CD4-positive, CD25-positive, alpha-beta regulatory T cell (primary cell): ENCODE data around the gene MYDGF. TPM values are rescaled to one million over a fixed set of nuclear protein-coding genes. Genes with fewer than 3 reads are reported as not detected.

Experiments used
- ATAC-seq, 2 donors: fragments of 150-1000 bp; cut with Tn5 transposase; one replicate each; pipeline ENCODE4 v1.10.0; 2021; ENCODE audit warnings: low read depth in 2 of 2, moderate number of reproducible peaks in 2 of 2, moderate library complexity in 1 of 2
- DNase-seq, 3 donors: peaks; one replicate each; pipeline versions ENCODE4 v3.0.0 to v3.0.0-alpha.2; 2012 to 2022; ENCODE audit warnings: mixed read lengths in 1 of 3
- H3K27ac ChIP-seq: one replicate; pipeline ENCODE4 v1.7.0; 2013; ENCODE audit warnings: mild to moderate bottlenecking, low read length; ENCODE audit not compliant: insufficient read depth, poor library complexity, severe bottlenecking
- H3K27me3 ChIP-seq: one replicate; pipeline ENCODE4 v1.7.0; 2013; ENCODE audit warnings: low read length; ENCODE audit not compliant: control insufficient read depth, insufficient read depth
- H3K36me3 ChIP-seq: one replicate; pipeline ENCODE4 v1.7.0; 2013; ENCODE audit warnings: mild to moderate bottlenecking, low read length, moderate library complexity; ENCODE audit not compliant: control insufficient read depth, insufficient read depth
- H3K4me1 ChIP-seq: 2 replicates; pipeline ENCODE4 v1.7.0; 2013; ENCODE audit warnings: mild to moderate bottlenecking, low read length; ENCODE audit not compliant: insufficient read depth, control insufficient read depth, poor library complexity, severe bottlenecking
- H3K4me3 ChIP-seq: one replicate; pipeline ENCODE4 v1.7.0; 2013; ENCODE audit warnings: low read depth, mild to moderate bottlenecking, low read length, moderate library complexity
- H3K9me3 ChIP-seq, 2 experiments: 1 replicate in 1 of 2; 2 replicates in 1 of 2; pipeline ENCODE4 v1.7.0; 2013; ENCODE audit warnings: low read length in 2 of 2, mild to moderate bottlenecking in 1 of 2, moderate library complexity in 1 of 2; ENCODE audit not compliant: control insufficient read depth in 2 of 2
- H3K27ac Mint-ChIP-seq, 3 donors: one replicate each; pipeline ENCODE4 v1.8.0; 2020 to 2022; ENCODE audit warnings: mild to moderate bottlenecking in 3 of 3, mixed read lengths in 3 of 3, moderate library complexity in 2 of 3
- H3K27me3 Mint-ChIP-seq: one replicate; pipeline ENCODE4 v1.8.0; 2022; ENCODE audit warnings: mild to moderate bottlenecking, mixed read lengths
- H3K36me3 Mint-ChIP-seq: one replicate; pipeline ENCODE4 v1.8.0; 2020; ENCODE audit warnings: mixed read lengths
- H3K4me1 Mint-ChIP-seq, 4 donors: one replicate each; pipeline ENCODE4 v1.8.0; 2020 to 2022; ENCODE audit warnings: mixed read lengths in 4 of 4, mild to moderate bottlenecking in 1 of 4
- H3K4me3 Mint-ChIP-seq, 4 donors: one replicate each; pipeline ENCODE4 v1.8.0; 2020 to 2022; ENCODE audit warnings: mild to moderate bottlenecking in 4 of 4, mixed read lengths in 4 of 4, moderate library complexity in 3 of 4
- H3K9me3 Mint-ChIP-seq, 7 donors: one replicate each; pipeline ENCODE4 v1.8.0; 2020 to 2022; ENCODE audit warnings: mixed read lengths in 7 of 7, mild to moderate bottlenecking in 3 of 7, moderate library complexity in 2 of 7
- polyA plus RNA-seq, 4 donors: library from polyadenylated mRNA; unstranded; fragments of 300-500 nt; fragmentation: Illumina TruSeq; gene quantifications; one replicate each; pipeline ENCODE4 v1.2.3, GENCODE V29; 2021
- total RNA-seq: library from RNA; stranded (reverse); gene quantifications from one replicate; pipeline ENCODE4 v1.2.3, GENCODE V29; 2022

Gene MYDGF
- total and polyA plus RNA-seq, 5 donors from 2014 or later: 25.7 to 106 (median 97.8) TPM

- Mint-ChIP-seq H3K36me3 (no peaks in the 10 kb centered on the region), H3K9me3 (peaks cover 0 to 2% (median 0%) of the 10 kb centered on the region in 7 donors), H3K4me1 (peaks cover 3 to 37% (median 19%) of the 10 kb centered on the region in 4 donors), H3K4me3 (peak overlapping the region in 1 of 4 donors; percentile 51), H3K27me3 (no peaks in the 10 kb centered on the region), H3K27ac (peak overlapping the region in 2 of 3 donors; percentile 42 to 89)
- no peaks in the 10 kb centered on the region for H3K36me3 ChIP-seq
- H3K4me3 ChIP-seq: no peak overlapping the region
- no peaks in the 10 kb centered on the region for H3K9me3 ChIP-seq
- no peaks in the 10 kb centered on the region for H3K27me3 ChIP-seq
- peaks cover 31% of the 10 kb centered on the region for H3K4me1 ChIP-seq
- ATAC-seq (no peak), DNase-seq (no peak)
- H3K27ac ChIP-seq: no peak overlapping the region
These were observed 27.5 kb downstream of the MYDGF start for GRCh38 chr19:4642625-4643024.

DNA sequence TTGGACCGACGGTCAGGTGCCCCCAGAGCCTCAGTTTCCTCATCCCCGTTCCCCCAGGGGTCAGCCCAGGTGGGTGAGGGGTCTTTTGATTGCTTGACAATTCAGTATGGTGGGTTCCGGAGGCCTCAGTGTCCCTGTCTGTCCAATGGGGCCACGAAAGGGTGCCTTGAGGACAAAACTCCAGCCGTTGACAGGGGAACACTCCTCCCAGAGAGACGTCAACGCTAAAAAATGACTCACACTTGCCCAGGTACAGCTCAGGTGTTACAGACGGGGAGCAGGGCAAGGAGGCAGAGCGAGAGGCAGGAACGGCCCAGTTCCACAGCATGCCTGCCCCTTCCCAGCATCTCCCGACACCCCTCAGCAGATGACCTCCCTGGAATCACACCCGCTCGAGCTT, 29.0 kb downstream of the MYDGF start:
- Mint-ChIP-seq H3K36me3 (no peaks in the 10 kb centered on the region), H3K4me1 (peaks cover 3 to 47% (median 18%) of the 10 kb centered on the region in 4 donors), H3K4me3 (peak overlapping the region in 3 of 4 donors; percentile 34 to 74 (median 54)), H3K9me3 (peaks cover 0 to 2% (median 0%) of the 10 kb centered on the region in 7 donors), H3K27ac (peak overlapping the region in 1 of 3 donors; percentile 41), H3K27me3 (no peaks in the 10 kb centered on the region)
- no peaks in the 10 kb centered on the region for H3K9me3 ChIP-seq
- no peaks in the 10 kb centered on the region for H3K27me3 ChIP-seq
- H3K4me3 ChIP-seq: no peak overlapping the region
- DNase-seq: no peak
- no peak overlapping the region for H3K27ac ChIP-seq
- peaks cover 43% of the 10 kb centered on the region for H3K4me1 ChIP-seq
- H3K36me3 ChIP-seq: no peaks in the 10 kb centered on the region
- ATAC-seq: no peak

GRCh38 chr19:4640247-4641000, 29.7 kb downstream of the MYDGF start:
- H3K4me1 Mint-ChIP-seq: peaks cover 3 to 47% (median 15%) of the 10 kb centered on the region in 4 donors
- peaks cover 0 to 2% (median 0%) of the 10 kb centered on the region in 7 donors for H3K9me3 Mint-ChIP-seq
- peak overlapping the region; percentile 73 to 87 (median 86) for H3K27ac Mint-ChIP-seq
- H3K4me3 ChIP-seq: peak overlapping the region; percentile 80
- peak overlapping the region; percentile 74 for H3K27ac ChIP-seq
- no peak for ATAC-seq
- peak overlapping the region; percentile 93 to 98 (median 97) for H3K4me3 Mint-ChIP-seq
- no peaks in the 10 kb centered on the region for H3K27me3 Mint-ChIP-seq
- peak in 2 of 3 donors; percentile 7 to 39 for DNase-seq
- no peaks in the 10 kb centered on the region for H3K9me3 ChIP-seq
- peaks cover 48% of the 10 kb centered on the region for H3K4me1 ChIP-seq
- no peaks in the 10 kb centered on the region for H3K36me3 Mint-ChIP-seq
- H3K27me3 ChIP-seq: no peaks in the 10 kb centered on the region
- H3K36me3 ChIP-seq: no peaks in the 10 kb centered on the region

- Mint-ChIP-seq H3K9me3 (peaks cover 0 to 2% (median 0%) of the 10 kb centered on the region in 7 donors), H3K4me1 (peaks cover 3 to 47% (median 15%) of the 10 kb centered on the region in 4 donors), H3K27ac (peak overlapping the region; percentile 73 to 87 (median 86)), H3K4me3 (peak overlapping the region; percentile 93 to 98 (median 97)), H3K27me3 (no peaks in the 10 kb centered on the region), H3K36me3 (no peaks in the 10 kb centered on the region)
- Histone ChIP-seq H3K36me3 (no peaks in the 10 kb centered on the region), H3K4me1 (peaks cover 48% of the 10 kb centered on the region), H3K27ac (peak overlapping the region; percentile 74), H3K27me3 (no peaks in the 10 kb centered on the region), H3K9me3 (no peaks in the 10 kb centered on the region), H3K4me3 (peak overlapping the region; percentile 80)
- ATAC-seq (peak in 1 of 2 donors; percentile 0), DNase-seq (no peak)
These were observed 30.5 kb downstream of the MYDGF start for GRCh38 chr19:4639531-4640246.

- Mint-ChIP-seq H3K27ac (peak within 1 kb of the TSS; percentile 98 to 99 (median 99)), H3K27me3 (no peaks in the 10 kb centered on the region), H3K4me1 (peaks cover 3 to 47% (median 18%) of the 10 kb centered on the region in 4 donors), H3K4me3 (peak within 1 kb of the TSS; percentile 96 to 98 (median 97)), H3K9me3 (peaks cover 0 to 2% (median 0%) of the 10 kb centered on the region in 7 donors), H3K36me3 (no peaks in the 10 kb centered on the region)
- Histone ChIP-seq H3K4me1 (peaks cover 48% of the 10 kb centered on the region), H3K9me3 (no peaks in the 10 kb centered on the region), H3K27me3 (no peaks in the 10 kb centered on the region), H3K36me3 (no peaks in the 10 kb centered on the region), H3K4me3 (peak within 1 kb of the TSS; percentile 80), H3K27ac (peak within 1 kb of the TSS; percentile 92)
- peak; percentile 93 to 95 for ATAC-seq
- peak; percentile 98 to 99 (median 99) for DNase-seq
These were observed 31.2 kb downstream of the MYDGF start, which contains the start of gene TNFAIP8L1 for GRCh38 chr19:4638828-4639530. TNFAIP8L1 (plus strand) TSS chr19:4639516; CDS start chr19:4651870, 12,354 bp downstream.

GRCh38 chr19:4638317-4638716, 31.8 kb downstream of the MYDGF start:
- H3K9me3 ChIP-seq: no peaks in the 10 kb centered on the region
- no peak overlapping the region for H3K4me3 ChIP-seq
- H3K36me3 ChIP-seq: no peaks in the 10 kb centered on the region
- H3K27me3 ChIP-seq: no peaks in the 10 kb centered on the region
- Mint-ChIP-seq H3K9me3 (peaks cover 0 to 2% (median 0%) of the 10 kb centered on the region in 7 donors), H3K27me3 (no peaks in the 10 kb centered on the region), H3K27ac (peak overlapping the region in 1 of 3 donors; percentile 99), H3K36me3 (no peaks in the 10 kb centered on the region), H3K4me3 (peak overlapping the region; percentile 54 to 98 (median 91)), H3K4me1 (peaks cover 3 to 48% (median 18%) of the 10 kb centered on the region in 4 donors)
- DNase-seq: no peak
- H3K4me1 ChIP-seq: peaks cover 48% of the 10 kb centered on the region
- ATAC-seq: no peak
- peak overlapping the region; percentile 92 for H3K27ac ChIP-seq

DNA sequence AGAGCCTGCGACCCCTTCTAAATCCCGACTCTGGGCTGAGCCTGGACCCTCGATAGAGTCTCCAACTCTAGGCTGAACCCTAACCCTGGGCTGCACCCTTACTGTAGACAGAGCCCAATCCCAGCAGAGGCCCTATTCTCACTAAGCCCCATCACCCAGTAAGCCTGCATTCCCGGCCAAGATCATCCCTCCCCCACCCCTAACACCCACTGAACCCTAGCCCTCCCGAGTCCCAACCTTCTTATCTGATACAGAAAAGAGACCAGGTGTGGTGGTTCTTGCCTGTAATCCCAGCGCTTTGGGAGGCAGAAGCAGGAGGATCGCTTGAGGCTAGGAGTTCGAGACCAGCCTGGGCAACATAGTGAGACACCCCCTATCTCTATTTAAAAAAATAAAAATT, 33.4 kb downstream of the MYDGF start:
- no peaks in the 10 kb centered on the region for H3K27me3 ChIP-seq
- no peaks in the 10 kb centered on the region for H3K9me3 ChIP-seq
- DNase-seq (no peak), ATAC-seq (no peak)
- no peak overlapping the region for H3K27ac ChIP-seq
- H3K4me3 Mint-ChIP-seq: peak overlapping the region in 2 of 4 donors; percentile 71 to 98
- H3K27me3 Mint-ChIP-seq: no peaks in the 10 kb centered on the region
- H3K27ac Mint-ChIP-seq: peak overlapping the region in 1 of 3 donors; percentile 63
- H3K9me3 Mint-ChIP-seq: peaks cover 0 to 2% (median 0%) of the 10 kb centered on the region in 7 donors
- no peaks in the 10 kb centered on the region for H3K36me3 ChIP-seq
- H3K36me3 Mint-ChIP-seq: no peaks in the 10 kb centered on the region
- no peak overlapping the region for H3K4me3 ChIP-seq
- H3K4me1 Mint-ChIP-seq: peaks cover 5 to 43% (median 15%) of the 10 kb centered on the region in 4 donors
- H3K4me1 ChIP-seq: peaks cover 48% of the 10 kb centered on the region
